OCI-LY7 (cell line): Measurements from ENCODE around the gene CACNG3. TPM values are rescaled to one million over a fixed set of nuclear protein-coding genes. Genes with fewer than 3 reads are reported as not detected.

Source experiments
- BruUV-seq: library from RNA; stranded (reverse); fragments of 400-500 nt; replicated peaks from 2 replicates; lab custom pipeline; 2021; lab: Mats Ljungman, UMichigan
- CTCF ChIA-PET: fragments of 300-600 bp; sonication (Branson Sonifier 250); formaldehyde crosslinking; loops from one replicate; lab custom pipeline; 2022; ENCODE audit warnings: antibody characterized with exemption; ENCODE audit not compliant: unreplicated experiment; lab: Charles Lee
- POLR2A ChIA-PET: fragments of 300-600 bp; sonication (Branson Sonifier 250); formaldehyde crosslinking; loops from one replicate; lab custom pipeline; 2022; ENCODE audit warnings: antibody characterized with exemption; lab: Charles Lee
- DNase-seq: peaks from one replicate; pipeline ENCODE4 v3.0.0-alpha.2; 2015; ENCODE audit warnings: low spot score
- H2AFZ ChIP-seq: fragments of 200-600 bp; sonication (generic), shearing (Covaris generic); 2 replicates; pipeline ENCODE4 v1.6.1; 2014; ENCODE audit warnings: mild to moderate bottlenecking, antibody characterized with exemption, low read length, moderate library complexity
- H3K27ac ChIP-seq: fragments of 200-600 bp; sonication (generic); 2 replicates; pipeline ENCODE4 v1.5.1; 2014; ENCODE audit warnings: mixed run types, low read depth, mild to moderate bottlenecking, moderate library complexity, low read length, inconsistent platforms; ENCODE audit not compliant: poor library complexity, severe bottlenecking
- H3K36me3 ChIP-seq: fragments of 200-600 bp; sonication (generic); 2 replicates; pipeline ENCODE4 v1.6.1; 2014; ENCODE audit warnings: mild to moderate bottlenecking, antibody characterized with exemption, low read length, moderate library complexity, mixed read lengths; ENCODE audit not compliant: insufficient read depth
- H3K4me1 ChIP-seq: fragments of 200-600 bp; sonication (generic); 2 replicates; pipeline ENCODE4 v1.5.1; 2014; ENCODE audit warnings: mild to moderate bottlenecking, low read length; ENCODE audit not compliant: insufficient read depth, poor library complexity, severe bottlenecking
- H3K4me2 ChIP-seq: fragments of 200-600 bp; sonication (generic); 2 replicates; pipeline ENCODE4 v1.6.1; 2014; ENCODE audit warnings: mild to moderate bottlenecking, low read length
- H3K4me3 ChIP-seq: fragments of 200-600 bp; sonication (generic); 2 replicates; pipeline ENCODE4 v1.5.1; 2014; ENCODE audit warnings: mild to moderate bottlenecking, low read depth, low read length; ENCODE audit not compliant: poor library complexity, severe bottlenecking
- H3K79me2 ChIP-seq: fragments of 200-600 bp; sonication (generic); 2 replicates; pipeline ENCODE4 v1.6.1; 2016; ENCODE audit warnings: low read depth, mild to moderate bottlenecking, low read length, moderate library complexity, mixed read lengths; ENCODE audit not compliant: insufficient read depth
- H3K9me2 ChIP-seq: fragments of 200-600 bp; sonication (generic); 2 replicates; pipeline ENCODE4 v1.6.1; 2016; ENCODE audit warnings: mild to moderate bottlenecking, low read length, mixed read lengths; ENCODE audit not compliant: insufficient read depth
- H3K9me3 ChIP-seq: fragments of 200-600 bp; sonication (generic); 2 replicates; pipeline ENCODE4 v1.6.1; 2014; ENCODE audit warnings: mild to moderate bottlenecking, mixed run types, low read length, mixed read lengths
- H4K20me1 ChIP-seq: fragments of 200-600 bp; sonication (generic); 2 replicates; pipeline ENCODE4 v1.6.1; 2014; ENCODE audit warnings: mild to moderate bottlenecking, antibody characterized with exemption, low read length, moderate library complexity, mixed read lengths; ENCODE audit not compliant: insufficient read depth
- CTCF ChIP-seq: fragments of 200-600 bp; sonication (generic); conservative IDR thresholded peaks from 2 replicates; pipeline ENCODE4 v1.5.1; 2014; ENCODE audit warnings: mild to moderate bottlenecking, antibody characterized with exemption, low read length, moderate library complexity, mixed read lengths
- EZH2phosphoT487 ChIP-seq: fragments of 200-600 bp; sonication (generic); IDR thresholded peaks from 2 replicates; pipeline ENCODE4 v1.6.1; 2018; ENCODE audit warnings: low read depth, borderline replicate concordance, mild to moderate bottlenecking, mixed run types, antibody characterized with exemption, low read length, moderate library complexity, mixed read lengths
- intact Hi-C: fragments of 100-400 bp; cut with micrococcal nuclease; formaldehyde crosslinking; loops from one replicate; pipeline ENCODE4 v1.10.0; 2022; ENCODE audit not compliant: unreplicated experiment
- total RNA-seq, 2 experiments: library from RNA; depleted of rRNA in 1 of 2; stranded (reverse); fragments of >200 nt in 1 of 2; shearing (Covaris generic) in 1 of 2; gene quantifications; 2 replicates each; pipeline ENCODE4 v1.2.3, GENCODE V29; 2014 to 2022

The CACNG3 gene
- total RNA-seq, 2 experiments from 2014 or later, result 0.06 TPM; not detected in 1

- Histone ChIP-seq H3K79me2 (no peaks in the 10 kb centered on the region), H3K4me3 (no peak overlapping the region), H3K4me2 (no peak overlapping the region), H3K27ac (no peak overlapping the region), H4K20me1 (no peaks in the 10 kb centered on the region), H3K9me2 (no peaks in the 10 kb centered on the region), H2AFZ (no peak overlapping the region), H3K36me3 (no peaks in the 10 kb centered on the region), H3K9me3 (no peaks in the 10 kb centered on the region), H3K4me1 (no peaks in the 10 kb centered on the region)
- POLR2A ChIA-PET, result no interaction called here
- TF ChIP-seq EZH2phosphoT487, result no peak
- TF ChIP-seq CTCF, result no peak
- DNase-seq, result no peak
- intact Hi-C loops, result no loop called here
- CTCF ChIA-PET, result no interaction called here
- BruUV-seq, result no TSS peak
These were observed 96.6 kb downstream of the CACNG3 start for GRCh38 chr16:24352746-24353145.

GRCh38 chr16:24353622-24354021 lies 97.5 kb downstream of the CACNG3 start:
- ChIA-PET CTCF (no interaction called here), POLR2A (no interaction called here)
- Histone ChIP-seq H4K20me1 (no peaks in the 10 kb centered on the region), H3K9me3 (no peaks in the 10 kb centered on the region), H3K4me1 (no peaks in the 10 kb centered on the region), H2AFZ (no peak overlapping the region), H3K9me2 (no peaks in the 10 kb centered on the region), H3K36me3 (no peaks in the 10 kb centered on the region), H3K4me2 (no peak overlapping the region), H3K27ac (no peak overlapping the region), H3K4me3 (no peak overlapping the region), H3K79me2 (no peaks in the 10 kb centered on the region)
- no peak for TF ChIP-seq CTCF
- no peak for TF ChIP-seq EZH2phosphoT487
- DNase-seq, result no peak
- no TSS peak for BruUV-seq
- intact Hi-C loops, result no loop called here

GRCh38 chr16:24357511-24357910 lies 101.4 kb downstream of the CACNG3 start:
- Histone ChIP-seq H3K27ac (no peak overlapping the region), H3K4me3 (no peak overlapping the region), H3K9me2 (no peaks in the 10 kb centered on the region), H2AFZ (no peak overlapping the region), H3K9me3 (no peaks in the 10 kb centered on the region), H3K4me2 (no peak overlapping the region), H3K4me1 (no peaks in the 10 kb centered on the region), H3K79me2 (no peaks in the 10 kb centered on the region), H4K20me1 (no peaks in the 10 kb centered on the region), H3K36me3 (no peaks in the 10 kb centered on the region)
- TF ChIP-seq CTCF, result no peak
- no peak for TF ChIP-seq EZH2phosphoT487
- CTCF ChIA-PET, result no interaction called here
- DNase-seq, result no peak
- intact Hi-C loops, result no loop called here
- no TSS peak for BruUV-seq
- POLR2A ChIA-PET, result interaction anchor here (0.6 kb wide), 1 partner anchor 54 kb away, joined by 5 read pairs; no protein-coding TSS in a partner anchor
